HG02642 (cell line): Measurements from ENCODE around the gene TRIM47.

ENCODE experiments used
- ATAC-seq: cut with Tn5 transposase; IDR thresholded peaks from one replicate; pipeline ENCODE4 v1.9.1; 2021; ENCODE audit warnings: mild to moderate bottlenecking; ENCODE audit not compliant: unreplicated experiment, poor library complexity

TRIM47 gene

GRCh38 chr17:75834928-75835653 is 43.3 kb downstream of the TRIM47 start:
- ATAC-seq = no peak

- ATAC-seq = no peak
Measured at GRCh38 chr17:75834279-75834920, 44.0 kb downstream of the TRIM47 start.

GRCh38 chr17:75832652-75833400 is 45.6 kb downstream of the TRIM47 start:
- no peak for ATAC-seq

GRCh38 chr17:75832164-75832651 is 46.2 kb downstream of the TRIM47 start:
- no peak for ATAC-seq

GRCh38 chr17:75831032-75831571 is 47.3 kb downstream of the TRIM47 start:
- ATAC-seq = no peak

GRCh38 chr17:75830164-75831031 is 48.0 kb downstream of the TRIM47 start:
- ATAC-seq = no peak

- no peak for ATAC-seq
Measured at GRCh38 chr17:75829747-75830146, 48.6 kb downstream of the TRIM47 start.

GRCh38 chr17:75828741-75829140 is 49.6 kb downstream of the TRIM47 start:
- ATAC-seq = no peak

- ATAC-seq = no peak
Measured at GRCh38 chr17:75828076-75828400, 50.3 kb downstream of the TRIM47 start.

- no peak for ATAC-seq
Measured at GRCh38 chr17:75827308-75828075, 50.9 kb downstream of the TRIM47 start.

- ATAC-seq = no peak
Measured at GRCh38 chr17:75826561-75827307, 51.6 kb downstream of the TRIM47 start.

- ATAC-seq = no peak
Measured at GRCh38 chr17:75825748-75826370, 52.5 kb downstream of the TRIM47 start.

- no peak for ATAC-seq
Measured at GRCh38 chr17:75825149-75825552, 53.2 kb downstream of the TRIM47 start.

GRCh38 chr17:75824666-75825065 is 53.7 kb downstream of the TRIM47 start:
- ATAC-seq = no peak
